GM19351 (cell line): ENCODE data around the gene UBXN2A.
"Not testable (repeated sequence)": the region's sequence is repeated elsewhere in the genome, so short reads cannot be mapped to it uniquely, and the experiment has no call there.

Experiments
- ATAC-seq: cut with Tn5 transposase; IDR thresholded peaks from one replicate; pipeline ENCODE4 v1.9.1; 2021; ENCODE audit warnings: mild to moderate bottlenecking, moderate library complexity; ENCODE audit not compliant: unreplicated experiment

Gene UBXN2A

DNA sequence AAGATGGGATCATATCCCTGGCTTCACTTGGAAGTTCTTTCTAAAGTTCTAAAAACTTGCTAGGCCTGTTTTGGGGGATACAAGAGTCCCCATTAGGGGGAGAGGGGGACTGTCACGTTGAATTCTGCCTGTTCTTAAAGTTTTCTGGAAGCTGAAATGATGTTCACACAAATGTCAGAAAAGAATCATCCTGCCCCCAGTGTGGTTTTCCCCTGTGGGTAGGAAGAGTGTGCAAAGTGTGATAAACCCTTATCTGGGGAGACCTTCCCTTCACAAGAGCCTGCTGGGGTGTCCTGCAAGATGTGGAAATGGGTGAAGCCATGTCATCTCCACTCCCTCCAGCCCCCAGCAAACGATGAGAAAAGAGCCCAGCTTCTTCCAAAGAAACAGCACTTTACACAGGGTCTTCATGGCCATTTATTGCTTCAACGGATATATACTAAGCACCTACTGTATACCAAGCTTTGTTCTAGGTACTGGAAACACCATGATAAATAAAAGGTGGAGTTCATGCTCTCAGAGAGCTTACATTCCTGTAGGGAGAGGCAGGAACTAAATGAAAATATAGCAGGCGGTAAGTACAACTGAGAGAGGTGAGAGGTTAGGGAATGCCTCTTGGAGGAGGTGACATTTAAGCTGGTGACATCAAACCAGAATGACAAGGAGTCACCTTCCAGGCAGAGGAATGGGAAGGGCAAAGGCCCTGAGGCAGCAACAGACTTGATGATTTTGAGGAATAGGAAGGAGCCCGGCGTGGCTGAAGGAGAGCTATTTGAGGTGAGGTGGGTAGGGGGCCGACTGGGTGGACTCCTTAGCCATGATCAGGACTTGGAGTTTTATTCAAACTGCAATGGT lies 71.2 kb downstream of the UBXN2A start:
- ATAC-seq, result no peak

DNA sequence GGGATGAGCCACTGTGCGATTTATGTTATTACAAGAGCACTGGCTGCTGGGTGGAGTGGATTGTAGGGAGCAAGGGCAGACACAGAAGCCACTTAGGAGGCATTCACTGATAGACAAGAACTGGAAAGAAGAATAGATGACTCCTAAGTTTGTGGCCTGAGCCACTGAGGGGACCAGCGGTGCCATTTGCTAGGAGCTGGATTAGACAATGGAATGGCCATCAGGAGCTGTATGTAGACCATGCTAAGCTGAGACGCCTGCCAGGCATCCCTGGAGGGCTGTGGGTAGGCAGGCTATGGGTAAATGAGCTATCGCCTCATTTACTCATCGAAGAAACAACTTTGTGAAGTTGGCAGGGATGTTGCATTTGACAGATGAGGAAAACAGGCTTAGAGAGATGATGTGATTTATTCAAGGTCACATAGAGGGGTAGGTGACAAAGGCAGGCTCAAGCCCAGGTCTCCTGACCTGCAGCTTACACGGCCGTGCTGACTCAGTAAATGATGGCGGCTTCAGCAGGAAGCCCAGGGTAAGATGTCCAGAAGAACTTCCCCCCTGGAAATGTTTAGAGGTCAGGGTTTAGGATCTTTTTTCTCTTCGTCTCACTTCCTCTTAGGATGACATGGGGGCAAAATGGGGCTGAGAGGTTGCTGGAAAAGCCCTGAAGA lies 72.4 kb downstream of the UBXN2A start:
- no peak for ATAC-seq

GRCh38 chr2:24014902-24015301 lies 74.6 kb downstream of the UBXN2A start:
- ATAC-seq, result not testable (repeated sequence)

GRCh38 chr2:24015562-24016375 lies 75.5 kb downstream of the UBXN2A start:
- ATAC-seq, result no peak

DNA sequence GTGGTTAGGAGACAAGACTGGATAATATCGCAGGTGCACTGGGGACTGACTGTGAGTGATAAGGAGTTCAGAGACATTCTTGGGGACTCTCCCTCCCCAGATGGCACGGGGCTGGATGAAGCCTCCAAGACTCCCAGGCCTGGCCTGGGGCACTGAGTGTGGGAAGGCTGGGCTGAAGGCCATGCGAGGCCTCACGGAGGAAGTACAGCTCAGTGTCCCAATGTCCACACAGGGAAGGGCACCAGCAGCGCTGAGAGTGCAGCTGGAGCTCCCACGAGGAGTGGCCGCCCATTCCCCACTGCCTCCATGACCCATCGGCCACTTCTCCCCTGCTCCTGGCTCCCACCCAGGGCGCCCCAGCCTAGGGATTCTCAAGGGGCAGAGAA lies 76.1 kb downstream of the UBXN2A start:
- no peak for ATAC-seq

- ATAC-seq, result no peak
These were observed 76.8 kb downstream of the UBXN2A start for GRCh38 chr2:24016853-24017703.

DNA sequence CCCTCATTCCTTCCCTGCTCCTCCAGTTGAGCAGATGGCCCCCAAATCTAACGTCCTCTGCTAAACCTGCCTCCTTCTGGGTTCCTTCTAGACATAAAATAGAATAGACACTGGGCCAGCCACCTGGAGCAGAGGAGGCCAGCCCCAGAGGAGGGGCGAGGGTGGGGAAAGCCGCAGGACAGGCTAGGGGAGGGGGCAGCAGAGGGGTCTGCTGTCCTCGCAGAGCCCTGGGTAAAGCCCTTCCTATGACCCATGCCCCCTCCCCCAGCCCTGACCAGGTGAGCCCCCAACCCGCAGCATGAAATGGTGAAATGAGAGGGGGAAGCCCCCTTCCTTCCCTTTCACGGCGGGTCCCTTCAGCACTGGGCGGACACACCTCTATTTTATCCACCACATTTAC lies 77.4 kb downstream of the UBXN2A start:
- ATAC-seq, result no peak

DNA sequence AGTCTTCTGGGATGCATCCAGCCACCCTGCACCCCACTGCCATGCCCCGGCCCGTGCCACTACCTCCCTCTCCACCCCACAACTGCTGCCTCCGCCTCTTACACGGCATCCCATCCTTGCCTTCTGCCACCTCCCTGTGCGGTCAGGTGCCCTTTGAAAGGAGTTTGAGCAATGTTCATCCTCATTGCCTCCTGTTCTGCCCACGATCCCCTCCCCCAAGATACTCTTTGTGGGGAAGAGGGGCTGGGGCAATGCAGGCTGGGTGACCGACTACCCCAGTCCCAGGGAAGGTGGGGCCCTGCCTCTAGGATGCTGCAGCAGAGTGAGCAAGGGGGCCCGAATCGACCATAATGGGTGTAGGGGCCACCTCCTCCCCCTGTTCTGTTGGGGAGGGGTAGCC lies 78.0 kb downstream of the UBXN2A start:
- no peak for ATAC-seq

- no peak for ATAC-seq
These were observed 79.5 kb downstream of the UBXN2A start for GRCh38 chr2:24019729-24020128.

DNA sequence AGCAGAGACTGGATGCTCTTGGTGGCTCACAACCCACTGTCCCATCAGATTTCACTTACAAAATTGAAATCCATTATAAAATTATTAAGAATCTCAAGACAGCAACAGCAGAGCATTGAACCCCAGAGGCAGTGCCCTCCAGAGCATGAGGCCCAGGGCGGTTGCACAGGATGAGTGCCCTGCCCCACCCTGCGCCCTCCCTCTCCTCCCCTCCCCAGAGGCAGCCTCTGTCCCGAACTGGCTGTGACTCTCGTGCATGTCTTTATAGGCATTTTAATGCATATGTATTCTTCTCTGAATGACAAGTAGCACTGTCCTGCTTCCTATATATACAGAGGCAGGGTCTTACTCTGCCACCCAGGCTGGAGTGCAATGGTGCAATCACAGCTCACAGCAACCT lies 80.0 kb downstream of the UBXN2A start:
- ATAC-seq, result no peak

DNA sequence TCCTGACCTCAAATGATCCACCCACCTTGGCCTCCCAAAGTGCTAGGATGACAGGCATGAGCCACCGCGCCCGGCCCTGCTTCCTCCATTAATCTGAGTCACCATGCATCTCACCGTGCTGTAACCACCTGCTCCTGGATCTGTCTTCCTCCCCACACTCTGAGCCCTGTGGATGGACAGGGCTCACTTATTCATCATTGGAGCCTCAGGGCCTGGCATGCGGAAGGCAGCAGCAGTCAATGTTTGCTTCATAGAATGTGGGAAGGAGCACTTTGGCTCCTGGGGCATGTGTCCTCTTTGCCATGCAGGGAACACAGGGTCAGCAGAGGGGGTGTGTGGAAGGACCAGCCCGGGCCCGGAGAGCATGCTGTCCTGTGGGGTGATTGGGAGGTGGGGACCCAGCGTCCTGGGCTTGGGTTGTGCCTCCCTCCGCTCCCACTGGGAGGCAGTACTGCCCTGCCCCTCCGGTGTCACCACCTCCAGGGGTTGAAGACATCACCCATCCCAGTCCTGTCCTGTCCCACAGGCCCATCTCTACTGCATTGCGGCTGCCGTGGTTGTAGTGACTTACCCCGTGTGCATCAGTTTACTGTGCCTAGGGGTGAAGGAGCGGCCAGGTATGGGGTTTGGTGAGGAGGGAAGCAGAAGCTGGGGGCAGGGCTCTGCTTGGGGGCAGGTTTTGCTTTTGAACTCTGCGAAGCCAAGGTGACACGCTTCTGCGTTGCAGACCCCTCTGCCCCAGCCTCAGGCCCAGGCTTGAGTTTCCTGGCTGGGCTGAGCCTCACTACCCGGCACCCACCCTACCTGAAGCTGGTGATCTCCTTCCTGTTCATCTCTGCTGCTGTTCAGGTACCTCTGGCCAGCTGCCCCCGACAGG lies 81.1 kb downstream of the UBXN2A start:
- ATAC-seq, result no peak

- ATAC-seq, result no peak
These were observed 82.2 kb downstream of the UBXN2A start for GRCh38 chr2:24022324-24022974.

GRCh38 chr2:24022975-24023575 lies 82.8 kb downstream of the UBXN2A start:
- no peak for ATAC-seq

- ATAC-seq, result no peak
These were observed 83.8 kb downstream of the UBXN2A start for GRCh38 chr2:24024018-24024417.

GRCh38 chr2:24024996-24025663 lies 84.9 kb downstream of the UBXN2A start:
- ATAC-seq, result no peak

DNA sequence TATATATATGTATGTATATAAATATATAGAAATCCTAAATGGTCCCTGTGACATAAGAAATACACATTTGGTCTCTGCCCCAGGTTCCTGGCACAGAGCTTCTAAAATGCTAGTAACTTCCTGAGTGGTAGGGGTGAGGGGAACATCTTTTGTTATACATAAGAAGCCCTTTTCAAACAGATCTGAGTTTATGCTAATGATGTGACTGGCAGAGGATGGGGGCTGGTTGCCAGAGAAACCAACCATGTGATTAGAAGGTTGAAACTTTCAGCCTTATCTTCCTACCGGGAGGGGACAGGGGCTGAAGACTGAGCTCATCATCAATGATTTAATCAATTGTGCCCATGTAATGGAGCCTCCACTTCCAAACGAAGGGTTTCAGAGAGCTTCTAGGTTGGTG lies 86.0 kb downstream of the UBXN2A start:
- no peak for ATAC-seq

DNA sequence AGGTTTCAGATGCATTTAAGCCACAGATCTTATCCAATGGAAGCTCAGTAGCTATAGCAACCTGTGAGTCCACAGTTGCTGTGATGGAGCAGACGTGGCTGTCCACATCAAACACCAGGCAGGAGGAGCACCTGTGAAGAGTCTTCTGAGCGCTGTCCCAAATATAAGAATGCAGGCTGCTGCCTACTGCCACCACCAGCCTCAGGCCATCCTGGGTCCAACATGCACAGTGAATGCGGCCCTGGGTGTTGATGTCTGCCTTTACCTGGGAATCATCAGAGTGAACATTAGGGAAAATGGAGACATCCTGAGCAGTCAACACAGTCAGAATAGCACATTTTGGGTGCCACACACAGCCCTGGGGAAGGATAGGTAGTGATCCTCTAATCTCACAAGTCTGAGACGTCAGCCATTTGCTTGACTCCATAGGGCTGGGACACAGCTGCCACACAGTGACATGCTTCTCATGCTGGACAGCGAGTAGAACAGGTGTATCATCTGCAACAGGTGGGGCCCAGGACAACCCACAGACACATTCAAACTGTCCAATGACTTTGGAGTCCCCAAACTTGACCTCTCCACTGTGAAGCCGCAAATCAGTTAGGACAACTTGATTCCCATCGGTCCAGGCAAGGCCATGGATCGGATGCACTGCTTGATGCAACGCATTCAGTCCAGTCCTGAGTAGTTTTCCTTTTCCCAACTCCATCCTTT lies 98.7 kb downstream of the UBXN2A start:
- ATAC-seq, result no peak

DNA sequence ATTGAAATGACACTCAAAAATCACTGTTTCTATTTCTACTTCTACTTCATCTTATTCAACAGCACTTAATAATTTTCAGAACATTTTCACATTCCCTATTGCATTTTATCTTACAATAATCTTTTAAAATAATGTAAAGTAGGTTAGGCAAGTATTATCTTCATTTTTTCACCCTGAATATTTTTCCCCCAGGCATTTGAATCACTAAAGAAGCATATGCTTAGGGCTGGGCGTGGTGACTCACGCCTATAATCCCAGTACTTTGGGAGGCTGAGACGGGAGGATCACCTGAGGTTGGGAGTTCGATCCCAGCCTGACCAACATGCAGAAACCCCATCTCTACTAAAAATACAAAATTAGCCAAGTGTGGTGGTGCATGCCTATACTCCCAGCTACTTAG lies 100.2 kb downstream of the UBXN2A start:
- no peak for ATAC-seq
